Neuron (in vitro differentiated cells): Measurements from ENCODE around the gene XPC.

Experiments used
- H2AFZ ChIP-seq: one replicate; pipeline ENCODE4 v1.6.1; 2013; ENCODE audit warnings: low read depth, mild to moderate bottlenecking, inconsistent platforms, low read length, moderate library complexity
- H3K27me3 ChIP-seq: one replicate; pipeline ENCODE4 v1.6.1; 2013; ENCODE audit warnings: low read length; ENCODE audit not compliant: insufficient read depth
- H3K36me3 ChIP-seq: one replicate; pipeline ENCODE4 v1.6.1; 2013; ENCODE audit warnings: low read length; ENCODE audit not compliant: insufficient read depth
- H3K4me1 ChIP-seq: one replicate; pipeline ENCODE4 v1.6.1; 2013; ENCODE audit warnings: low read length; ENCODE audit not compliant: insufficient read depth
- H3K4me3 ChIP-seq: 2 replicates; pipeline ENCODE4 v1.5.1; 2013; ENCODE audit warnings: mild to moderate bottlenecking, low read length, moderate library complexity
- H3K9me3 ChIP-seq: one replicate; pipeline ENCODE4 v1.6.1; 2013; ENCODE audit warnings: low read length

Gene XPC

DNA sequence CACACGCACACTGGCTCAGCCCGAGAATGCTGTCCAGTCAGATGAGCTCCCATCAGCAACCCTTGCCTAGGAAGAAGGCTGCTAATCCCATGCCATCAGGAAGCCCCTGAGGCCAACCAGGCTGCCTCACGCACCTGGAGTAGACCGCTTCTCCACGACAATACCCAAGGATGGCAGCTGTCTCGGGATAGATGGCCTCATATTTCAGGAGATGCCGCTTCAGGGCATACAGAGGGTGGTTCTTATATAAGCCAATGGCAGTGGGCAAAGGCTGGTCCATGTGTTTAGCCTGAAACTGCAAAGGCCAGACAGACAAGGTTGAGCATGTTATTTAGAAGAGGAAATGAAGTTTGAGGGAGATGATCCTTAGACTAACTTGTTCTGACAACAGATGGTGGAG is 22.2 kb downstream of the XPC start:
- no peaks in the 10 kb centered on the region for H3K4me1 ChIP-seq
- H3K36me3 ChIP-seq: peaks cover 92% of the 10 kb centered on the region
- no peak overlapping the region for H2AFZ ChIP-seq
- no peaks in the 10 kb centered on the region for H3K27me3 ChIP-seq
- peaks cover 3% of the 10 kb centered on the region for H3K9me3 ChIP-seq
- no peak overlapping the region for H3K4me3 ChIP-seq

DNA sequence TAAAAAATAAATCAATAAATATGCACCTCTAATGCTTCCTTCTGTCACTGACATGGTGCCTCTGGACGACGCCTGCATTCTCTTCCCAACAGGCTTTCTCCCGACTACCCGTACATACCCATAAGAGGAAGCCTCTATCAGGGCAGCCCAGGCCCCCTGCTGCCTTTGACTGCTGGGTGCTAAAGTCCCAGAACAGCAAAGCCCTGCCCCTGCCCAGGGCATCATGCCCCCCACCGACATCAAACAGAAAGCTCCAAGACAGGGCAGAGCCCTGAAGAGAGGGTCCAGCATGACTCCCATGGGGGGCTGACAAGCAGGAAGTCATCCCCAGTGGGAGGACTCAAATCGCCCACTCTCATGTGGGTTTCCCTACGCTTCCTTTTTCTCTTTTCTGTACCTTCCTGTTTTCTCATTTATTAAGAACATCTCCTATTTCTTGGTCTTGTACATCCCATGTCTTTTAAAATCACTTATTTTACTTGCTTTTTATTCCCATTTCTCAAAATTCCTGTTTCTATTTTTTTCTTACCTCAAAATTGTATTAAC is 23.4 kb downstream of the XPC start:
- Histone ChIP-seq H3K27me3 (no peaks in the 10 kb centered on the region), H3K36me3 (peaks cover 88% of the 10 kb centered on the region), H3K4me3 (no peak overlapping the region)

DNA sequence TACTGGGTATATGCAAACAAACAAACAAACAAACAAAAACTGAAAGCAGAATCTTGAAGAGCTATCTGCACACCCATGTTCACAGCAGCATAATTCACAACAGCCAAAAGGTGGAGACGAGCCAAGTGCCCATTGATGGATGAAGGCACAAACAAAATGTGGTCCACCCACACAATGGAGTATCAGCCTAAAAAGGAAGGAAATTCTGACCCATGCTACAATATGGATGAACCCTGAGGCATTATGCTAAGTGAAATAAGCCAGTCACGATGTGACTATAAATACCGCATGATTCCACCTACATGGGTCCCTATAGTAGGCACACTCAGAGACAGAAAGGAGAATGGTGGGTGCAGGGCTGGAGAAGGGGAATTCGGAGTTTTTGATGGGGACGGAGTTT is 24.1 kb downstream of the XPC start:
- H3K4me3 ChIP-seq: no peak overlapping the region
- H3K4me1 ChIP-seq: no peaks in the 10 kb centered on the region
- H3K36me3 ChIP-seq: peaks cover 82% of the 10 kb centered on the region
- H3K9me3 ChIP-seq: no peaks in the 10 kb centered on the region
- H3K27me3 ChIP-seq: no peaks in the 10 kb centered on the region
- H2AFZ ChIP-seq: no peak overlapping the region

More for the DNA sequence above, 23.4 kb downstream of the XPC start:
- Histone ChIP-seq H2AFZ (no peak overlapping the region), H3K9me3 (no peaks in the 10 kb centered on the region), H3K4me1 (no peaks in the 10 kb centered on the region)

DNA sequence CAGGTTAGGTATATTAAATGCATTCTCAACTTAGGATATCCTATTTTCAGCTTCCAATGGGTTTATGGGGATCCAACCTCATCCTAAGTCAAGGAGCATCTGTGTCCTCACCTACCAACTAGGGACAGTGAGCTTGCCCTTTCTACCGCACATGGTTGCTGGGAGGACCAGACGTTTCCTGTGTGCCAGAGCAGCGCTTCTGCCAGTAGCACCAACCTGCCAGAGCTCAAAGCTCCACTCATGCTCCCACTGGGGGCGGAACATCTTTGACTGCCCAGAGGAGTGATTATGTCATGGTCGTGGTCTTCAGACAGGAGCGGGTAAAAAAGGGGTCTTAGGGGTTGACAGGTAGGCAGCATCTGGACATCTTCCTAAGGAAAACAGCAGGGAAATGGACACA is 24.7 kb downstream of the XPC start:
- H3K9me3 ChIP-seq: no peaks in the 10 kb centered on the region
- no peaks in the 10 kb centered on the region for H3K4me1 ChIP-seq
- no peak overlapping the region for H2AFZ ChIP-seq
- H3K36me3 ChIP-seq: peaks cover 78% of the 10 kb centered on the region
- no peak overlapping the region for H3K4me3 ChIP-seq
- no peaks in the 10 kb centered on the region for H3K27me3 ChIP-seq

DNA sequence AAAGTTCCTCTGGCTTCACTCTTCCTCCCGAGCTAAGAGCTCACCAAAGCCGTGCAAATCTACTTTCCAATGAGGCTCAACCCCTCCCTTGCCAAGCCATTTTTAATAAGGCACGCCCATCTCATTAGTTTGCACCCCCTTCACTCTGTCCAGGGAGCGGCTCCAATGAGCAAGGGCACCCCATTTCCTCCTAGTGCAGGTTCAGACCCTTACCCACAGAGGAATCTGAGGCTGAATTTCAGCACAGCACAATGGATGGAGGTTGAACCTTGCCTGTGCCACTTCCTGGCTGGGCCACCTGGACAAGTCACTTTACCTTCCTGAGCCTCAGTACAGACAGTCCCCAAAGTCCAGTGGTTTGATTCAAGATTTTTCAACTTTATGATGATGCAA is 25.4 kb downstream of the XPC start:
- Histone ChIP-seq H3K4me3 (no peak overlapping the region), H3K27me3 (no peaks in the 10 kb centered on the region), H3K4me1 (no peaks in the 10 kb centered on the region), H2AFZ (no peak overlapping the region), H3K9me3 (no peaks in the 10 kb centered on the region), H3K36me3 (peaks cover 76% of the 10 kb centered on the region)

DNA sequence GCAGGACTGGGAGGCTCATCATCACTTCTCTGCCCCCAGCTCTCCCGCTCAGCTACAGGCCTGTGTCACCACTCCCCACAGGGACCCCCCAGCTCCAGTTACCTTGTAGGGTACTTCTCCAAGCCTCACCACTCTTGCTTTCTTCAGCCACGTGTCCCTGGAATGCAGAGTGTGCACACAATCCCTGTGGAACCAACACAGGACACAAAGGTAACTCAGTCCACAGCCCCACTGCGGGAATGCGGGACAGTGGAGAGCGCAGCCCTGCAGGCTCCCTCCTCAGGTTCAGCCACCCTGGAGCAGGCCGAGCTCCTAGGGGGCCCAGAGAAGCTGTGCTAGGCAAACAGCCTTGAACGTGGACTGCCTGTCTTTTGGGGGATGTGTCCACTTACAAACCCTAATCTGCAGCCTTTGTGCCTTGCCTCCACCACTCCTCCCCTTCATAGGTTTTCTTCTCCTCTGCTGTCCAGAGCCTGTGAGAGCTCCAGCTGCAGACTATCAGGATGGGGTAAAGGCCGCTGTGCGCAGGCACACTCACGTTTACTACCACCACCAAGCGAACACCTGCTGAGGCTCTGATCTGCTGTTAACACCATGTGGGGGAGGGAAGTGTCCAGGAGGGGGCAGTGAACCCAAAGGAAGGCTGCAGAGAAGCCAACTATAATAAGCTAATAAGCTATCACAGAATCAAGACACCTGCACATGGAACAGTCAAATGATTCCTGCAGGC is 26.0 kb downstream of the XPC start:
- Histone ChIP-seq H3K4me3 (no peak overlapping the region), H3K36me3 (peaks cover 75% of the 10 kb centered on the region), H2AFZ (no peak overlapping the region), H3K9me3 (no peaks in the 10 kb centered on the region), H3K4me1 (no peaks in the 10 kb centered on the region), H3K27me3 (no peaks in the 10 kb centered on the region)

DNA sequence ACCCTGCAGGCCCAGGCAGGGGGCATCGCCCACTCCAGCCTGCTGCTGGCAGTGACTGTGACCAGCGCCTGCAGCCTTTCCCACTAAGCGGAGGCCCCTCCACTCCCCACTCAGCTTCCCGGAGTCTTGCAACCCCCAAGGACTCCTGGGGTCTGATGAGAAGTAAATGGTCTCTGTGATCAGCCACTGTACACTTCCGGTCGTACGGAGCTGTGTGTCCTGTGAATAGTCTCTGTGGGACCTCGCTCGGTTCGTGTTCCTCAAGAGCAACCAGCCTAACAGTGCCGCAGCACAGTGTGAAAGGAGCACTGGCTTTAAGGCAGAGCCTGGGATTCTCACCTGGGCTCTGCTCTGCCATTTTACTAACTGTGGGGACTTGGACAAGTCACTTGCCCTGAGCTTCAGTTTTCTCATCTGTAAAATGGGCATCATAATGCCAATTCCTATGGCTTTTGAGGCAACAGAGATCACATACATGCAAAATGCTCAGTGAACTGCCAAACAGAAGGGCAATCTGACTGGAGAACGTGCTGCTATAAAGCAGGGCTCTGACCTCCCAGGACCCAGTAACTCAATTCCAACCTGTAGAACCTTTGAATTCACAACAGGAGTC is 26.8 kb downstream of the XPC start:
- Histone ChIP-seq H3K4me3 (no peak overlapping the region), H3K36me3 (peaks cover 75% of the 10 kb centered on the region), H3K4me1 (no peaks in the 10 kb centered on the region), H3K27me3 (no peaks in the 10 kb centered on the region), H2AFZ (no peak overlapping the region), H3K9me3 (no peaks in the 10 kb centered on the region)

DNA sequence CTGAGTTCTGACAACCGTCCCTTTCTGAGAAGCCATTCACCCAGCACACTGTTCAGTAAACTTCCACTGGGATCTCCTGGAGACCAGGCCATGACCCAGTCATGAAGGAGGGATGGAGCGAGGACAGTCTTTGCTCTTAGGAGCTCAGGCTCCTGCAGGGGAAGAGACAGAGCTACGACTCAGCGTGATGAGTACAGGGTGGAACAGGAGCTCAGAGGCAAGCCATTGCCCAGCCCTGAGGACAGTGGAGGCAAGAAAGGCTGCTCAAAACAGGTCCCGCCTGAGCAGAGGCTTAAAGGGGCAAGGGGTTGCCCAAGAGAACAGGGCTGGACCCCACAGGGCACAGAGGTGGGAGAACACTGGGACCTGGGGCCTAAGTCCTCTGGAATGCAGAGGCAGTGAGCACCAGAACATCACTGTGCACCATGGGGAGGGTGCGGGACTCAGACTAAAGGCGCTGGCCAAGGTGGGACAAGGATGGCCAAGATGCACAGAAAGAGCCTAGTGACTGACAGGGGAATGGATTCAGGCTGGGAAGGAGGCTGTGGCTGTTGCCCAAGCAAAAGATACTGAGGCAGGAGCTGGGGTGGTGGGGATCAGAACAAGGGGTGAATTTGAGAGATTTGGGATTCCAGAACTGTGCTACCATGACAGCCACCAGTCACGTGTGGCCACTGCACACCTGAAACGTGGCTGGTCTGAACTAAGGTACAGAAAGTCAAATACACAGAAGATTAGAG is 27.7 kb downstream of the XPC start:
- Histone ChIP-seq H3K9me3 (no peaks in the 10 kb centered on the region), H3K36me3 (peaks cover 75% of the 10 kb centered on the region), H3K4me1 (no peaks in the 10 kb centered on the region), H3K27me3 (no peaks in the 10 kb centered on the region), H2AFZ (no peak overlapping the region), H3K4me3 (no peak overlapping the region)

DNA sequence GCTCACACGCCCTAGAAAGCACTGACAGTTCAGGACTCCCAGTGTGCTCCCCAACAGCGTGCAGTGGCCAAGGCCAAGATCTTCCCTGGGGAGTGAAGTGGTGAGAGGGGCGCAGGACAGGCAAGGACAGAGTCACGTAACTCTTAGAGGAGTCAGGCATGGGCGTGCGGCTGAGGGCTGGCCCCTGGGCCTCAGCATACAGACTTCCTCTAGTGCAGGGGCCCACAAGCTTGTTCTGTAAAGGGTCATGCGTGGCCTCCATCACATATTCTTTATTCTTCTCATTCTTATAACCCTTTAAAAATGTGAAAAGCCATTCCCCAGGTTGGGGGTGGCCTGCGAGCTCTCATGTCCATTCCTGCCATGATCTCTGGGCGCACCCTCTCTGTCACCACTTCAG is 28.3 kb downstream of the XPC start:
- Histone ChIP-seq H2AFZ (no peak overlapping the region), H3K4me3 (no peak overlapping the region), H3K9me3 (no peaks in the 10 kb centered on the region), H3K27me3 (no peaks in the 10 kb centered on the region), H3K36me3 (peaks cover 80% of the 10 kb centered on the region), H3K4me1 (peaks cover 4% of the 10 kb centered on the region)

DNA sequence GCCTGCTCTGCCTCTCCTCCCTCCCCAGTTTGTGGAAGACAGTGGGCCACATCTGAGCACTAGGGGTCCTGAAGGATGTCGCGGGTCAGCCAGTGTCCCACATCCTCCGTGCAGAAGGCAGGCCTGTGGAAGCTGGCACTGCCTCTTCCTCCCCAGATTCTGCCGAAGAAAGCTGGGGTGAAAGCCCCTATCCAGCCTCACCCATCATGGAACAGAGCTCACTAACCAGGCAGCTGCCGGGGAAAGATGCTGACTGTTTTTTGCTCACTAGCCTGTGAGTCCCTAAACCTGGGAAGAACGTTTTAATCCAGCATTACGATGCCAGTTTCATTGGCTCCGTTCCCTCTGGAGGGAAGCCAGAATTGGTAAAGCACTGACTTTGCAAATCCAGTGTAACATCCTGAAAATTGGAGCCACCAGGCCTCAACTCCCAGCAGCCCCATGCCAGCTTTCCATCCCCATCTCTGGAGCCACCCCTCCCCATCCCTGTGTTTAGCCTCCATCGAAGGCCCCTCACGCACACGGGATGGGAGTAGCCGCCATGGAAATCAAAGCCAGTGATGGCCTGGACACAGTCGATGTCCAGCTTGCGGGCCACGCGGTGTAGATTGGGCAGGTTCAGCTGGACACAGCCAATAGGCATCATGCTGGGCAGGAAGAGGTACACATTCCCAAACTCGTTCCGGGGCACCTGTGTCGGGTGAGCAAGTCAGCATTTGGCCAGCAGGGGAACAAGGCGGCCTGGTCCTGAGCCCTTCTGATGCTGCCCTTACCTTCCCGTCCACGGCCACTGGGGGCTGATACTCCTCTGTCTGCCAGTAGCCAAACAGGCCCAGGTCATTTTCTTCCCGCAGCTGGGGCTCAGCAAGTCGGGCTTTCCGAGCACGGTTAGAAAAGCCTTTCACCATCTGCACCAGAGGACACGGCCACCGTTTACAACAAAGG is 30.1 kb downstream of the XPC start:
- Histone ChIP-seq H3K36me3 (peaks cover 68% of the 10 kb centered on the region), H3K9me3 (no peaks in the 10 kb centered on the region), H3K27me3 (no peaks in the 10 kb centered on the region), H3K4me1 (peaks cover 18% of the 10 kb centered on the region), H3K4me3 (no peak overlapping the region), H2AFZ (no peak overlapping the region)

DNA sequence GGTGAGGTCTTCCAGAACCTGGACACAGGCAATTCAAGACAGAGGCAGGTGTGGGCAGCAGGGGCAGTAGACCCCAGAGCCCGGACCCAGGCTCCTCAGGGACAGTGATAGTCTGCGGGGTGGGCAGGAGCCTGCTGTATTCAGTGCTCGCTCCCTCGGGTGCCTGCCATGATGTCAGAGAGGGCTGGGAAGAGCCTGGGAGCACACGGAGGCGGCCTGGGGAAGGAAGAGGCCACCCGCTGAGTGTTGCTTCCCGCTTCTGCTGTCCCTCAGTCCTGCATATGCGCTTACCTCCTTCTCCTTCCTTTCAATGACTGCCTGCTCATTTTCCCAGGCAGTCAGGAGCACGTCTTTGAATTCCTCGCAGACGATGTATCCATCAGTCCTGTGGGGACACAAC is 30.8 kb downstream of the XPC start:
- no peaks in the 10 kb centered on the region for H3K27me3 ChIP-seq
- H2AFZ ChIP-seq: no peak overlapping the region
- peaks cover 18% of the 10 kb centered on the region for H3K4me1 ChIP-seq
- H3K36me3 ChIP-seq: peaks cover 62% of the 10 kb centered on the region
- H3K4me3 ChIP-seq: no peak overlapping the region
- H3K9me3 ChIP-seq: no peaks in the 10 kb centered on the region

DNA sequence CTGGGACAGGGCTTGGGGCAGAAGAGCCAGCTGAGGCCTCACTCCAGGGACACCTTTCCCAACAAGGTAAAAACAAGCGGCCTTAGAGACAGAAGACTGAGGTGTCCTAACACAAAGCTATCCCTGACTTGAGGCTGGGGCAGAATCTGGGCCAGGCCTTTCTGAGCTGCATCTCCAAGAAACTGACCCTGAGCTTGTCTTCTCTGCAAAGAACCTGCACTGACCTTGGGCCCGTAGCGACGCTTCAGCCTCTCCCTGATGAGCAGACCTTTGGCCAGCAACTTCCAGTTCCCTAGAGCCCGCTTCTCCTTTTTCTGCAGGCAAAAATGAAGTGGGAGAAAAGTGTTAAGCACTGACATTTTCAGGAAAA is 31.4 kb downstream of the XPC start:
- peaks cover 18% of the 10 kb centered on the region for H3K4me1 ChIP-seq
- no peak overlapping the region for H3K4me3 ChIP-seq
- H3K27me3 ChIP-seq: no peaks in the 10 kb centered on the region
- no peak overlapping the region for H2AFZ ChIP-seq
- H3K9me3 ChIP-seq: no peaks in the 10 kb centered on the region
- H3K36me3 ChIP-seq: peaks cover 61% of the 10 kb centered on the region
